Mesothelial cell of epicardium (in vitro differentiated cells): ENCODE measurements around the gene PTBP1. TPM values are rescaled to one million over a fixed set of nuclear protein-coding genes. Genes with fewer than 3 reads are reported as not detected.
A peak's percentile ranks its signal among the peaks of the same experiment; 100 is the strongest.

Source experiments
- DNase-seq, 2 experiments: peaks; one replicate each; pipeline ENCODE4 v3.0.0; 2021; ENCODE audit warnings: low spot score in 2 of 2; ENCODE audit not compliant: unreplicated experiment in 2 of 2
- H3K27ac Mint-ChIP-seq: 2 replicates; pipeline ENCODE4 v1.8.0; 2021; ENCODE audit warnings: mixed read lengths
- H3K27me3 Mint-ChIP-seq: 2 replicates; pipeline ENCODE4 v1.8.0; 2021; ENCODE audit warnings: low read depth, mixed read lengths
- H3K36me3 Mint-ChIP-seq: 2 replicates; pipeline ENCODE4 v1.8.0; 2021; ENCODE audit warnings: mixed read lengths
- H3K4me1 Mint-ChIP-seq: 2 replicates; pipeline ENCODE4 v1.8.0; 2021; ENCODE audit warnings: mixed read lengths
- H3K4me3 Mint-ChIP-seq: 2 replicates; pipeline ENCODE4 v1.8.0; 2021; ENCODE audit warnings: mild to moderate bottlenecking, moderate library complexity, mixed read lengths
- H3K9me3 Mint-ChIP-seq: 2 replicates; pipeline ENCODE4 v1.8.0; 2021; ENCODE audit warnings: mixed read lengths
- total RNA-seq: library from RNA; stranded (reverse); gene quantifications from 3 replicates; pipeline ENCODE4 v1.2.1, GENCODE V29; 2021
- TF ChIP-seq, protein P1 (sequence below): fragments of 200-600 bp; sonication (generic); IDR thresholded peaks from one replicate; pipeline ENCODE4 v1.5.0; 2021; ENCODE audit warnings: antibody characterized with exemption; ENCODE audit not compliant: unreplicated experiment

Gene PTBP1
- total RNA-seq, 1 donor from 2014 or later = 447 TPM

DNA sequence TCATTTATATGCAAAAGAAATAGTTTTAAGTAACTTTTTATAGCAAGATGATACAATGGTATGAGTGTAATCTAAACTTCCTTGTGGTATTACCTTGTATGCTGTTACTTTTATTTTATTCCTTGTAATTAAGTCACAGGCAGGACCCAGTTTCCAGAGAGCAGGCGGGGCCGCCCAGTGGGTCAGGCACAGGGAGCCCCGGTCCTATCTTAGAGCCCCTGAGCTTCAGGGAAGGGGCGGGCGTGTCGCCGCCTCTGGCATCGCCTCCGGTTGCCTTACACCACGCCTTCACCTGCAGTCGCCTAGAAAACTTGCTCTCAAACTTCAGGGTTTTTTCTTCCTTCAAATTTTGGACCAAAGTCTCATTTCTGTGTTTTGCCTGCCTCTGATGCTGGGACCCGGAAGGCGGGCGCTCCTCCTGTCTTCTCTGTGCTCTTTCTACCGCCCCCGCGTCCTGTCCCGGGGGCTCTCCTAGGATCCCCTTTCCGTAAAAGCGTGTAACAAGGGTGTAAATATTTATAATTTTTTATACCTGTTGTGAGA, 14.3 kb downstream of the PTBP1 start:
- H3K27me3 Mint-ChIP-seq = no peaks in the 10 kb centered on the region
- peak overlapping the region; percentile 59 for H3K27ac Mint-ChIP-seq
- H3K4me3 Mint-ChIP-seq = no peak overlapping the region
- peaks cover 29% of the 10 kb centered on the region for H3K36me3 Mint-ChIP-seq
- TF ChIP-seq, protein P1, sequence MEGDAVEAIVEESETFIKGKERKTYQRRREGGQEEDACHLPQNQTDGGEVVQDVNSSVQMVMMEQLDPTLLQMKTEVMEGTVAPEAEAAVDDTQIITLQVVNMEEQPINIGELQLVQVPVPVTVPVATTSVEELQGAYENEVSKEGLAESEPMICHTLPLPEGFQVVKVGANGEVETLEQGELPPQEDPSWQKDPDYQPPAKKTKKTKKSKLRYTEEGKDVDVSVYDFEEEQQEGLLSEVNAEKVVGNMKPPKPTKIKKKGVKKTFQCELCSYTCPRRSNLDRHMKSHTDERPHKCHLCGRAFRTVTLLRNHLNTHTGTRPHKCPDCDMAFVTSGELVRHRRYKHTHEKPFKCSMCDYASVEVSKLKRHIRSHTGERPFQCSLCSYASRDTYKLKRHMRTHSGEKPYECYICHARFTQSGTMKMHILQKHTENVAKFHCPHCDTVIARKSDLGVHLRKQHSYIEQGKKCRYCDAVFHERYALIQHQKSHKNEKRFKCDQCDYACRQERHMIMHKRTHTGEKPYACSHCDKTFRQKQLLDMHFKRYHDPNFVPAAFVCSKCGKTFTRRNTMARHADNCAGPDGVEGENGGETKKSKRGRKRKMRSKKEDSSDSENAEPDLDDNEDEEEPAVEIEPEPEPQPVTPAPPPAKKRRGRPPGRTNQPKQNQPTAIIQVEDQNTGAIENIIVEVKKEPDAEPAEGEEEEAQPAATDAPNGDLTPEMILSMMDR = no peak
- no peak for DNase-seq
- H3K4me1 Mint-ChIP-seq = peaks cover 8% of the 10 kb centered on the region
- H3K9me3 Mint-ChIP-seq = no peaks in the 10 kb centered on the region

DNA sequence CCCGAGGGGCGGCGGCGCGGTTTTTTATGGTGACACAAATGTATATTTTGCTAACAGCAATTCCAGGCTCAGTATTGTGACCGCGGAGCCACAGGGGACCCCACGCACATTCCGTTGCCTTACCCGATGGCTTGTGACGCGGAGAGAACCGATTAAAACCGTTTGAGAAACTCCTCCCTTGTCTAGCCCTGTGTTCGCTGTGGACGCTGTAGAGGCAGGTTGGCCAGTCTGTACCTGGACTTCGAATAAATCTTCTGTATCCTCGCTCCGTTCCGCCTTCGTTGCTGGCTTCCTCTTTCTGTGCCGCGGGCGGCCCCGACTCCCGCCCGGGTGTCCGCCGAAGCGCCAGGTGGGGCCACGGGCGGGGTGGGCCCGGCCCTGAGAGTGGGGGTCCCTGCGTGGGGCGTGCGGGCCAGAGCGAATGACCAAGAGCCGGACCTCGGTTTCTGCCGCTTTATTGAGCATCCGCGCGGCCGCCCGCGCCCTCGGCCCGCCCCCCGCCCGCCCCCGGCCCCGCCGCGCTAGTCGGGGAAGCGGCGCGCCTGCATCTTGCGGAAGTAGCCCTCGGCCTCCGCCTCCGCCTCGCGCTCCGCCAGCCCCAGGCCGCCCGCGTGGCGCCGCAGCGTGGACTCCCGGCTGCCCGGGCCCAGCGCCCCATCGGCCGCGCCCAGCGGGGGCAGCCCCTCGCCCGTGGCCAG, 14.9 kb downstream of the PTBP1 start:
- TF ChIP-seq, protein P1 = no peak
- no peak overlapping the region for H3K27ac Mint-ChIP-seq
- H3K4me3 Mint-ChIP-seq = no peak overlapping the region

DNA sequence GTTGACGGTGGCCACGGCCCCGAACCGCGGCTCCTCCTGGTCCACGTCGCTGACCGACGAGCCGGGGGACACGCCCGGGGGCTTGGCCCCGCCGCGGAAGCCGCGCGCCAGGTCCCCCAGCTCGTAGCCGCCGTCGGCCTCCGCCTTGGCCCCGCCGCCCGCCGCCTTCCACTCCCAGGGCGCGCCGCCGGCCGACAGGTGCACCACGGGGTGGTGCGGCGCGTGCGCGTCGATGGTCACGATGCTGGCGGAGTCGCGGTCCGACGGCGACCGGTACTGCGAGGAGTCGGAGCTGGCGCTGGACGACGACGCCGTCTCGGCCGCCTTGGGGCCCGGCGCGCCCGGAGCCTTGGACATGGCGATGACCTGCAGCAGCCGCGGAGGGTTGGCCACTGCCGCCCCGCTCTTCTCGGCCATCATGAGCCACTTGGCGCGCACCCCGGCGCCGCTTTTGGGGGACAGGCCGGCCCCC, 15.5 kb downstream of the PTBP1 start:
- Mint-ChIP-seq H3K27me3 (no peaks in the 10 kb centered on the region), H3K9me3 (no peaks in the 10 kb centered on the region), H3K36me3 (peaks cover 24% of the 10 kb centered on the region), H3K4me3 (no peak overlapping the region), H3K4me1 (no peaks in the 10 kb centered on the region), H3K27ac (no peak overlapping the region)
- DNase-seq = no peak
- TF ChIP-seq, protein P1 = no peak

More for the DNA sequence above, 14.9 kb downstream of the PTBP1 start:
- H3K36me3 Mint-ChIP-seq = peaks cover 30% of the 10 kb centered on the region
- H3K4me1 Mint-ChIP-seq = peaks cover 6% of the 10 kb centered on the region
- no peak for DNase-seq
- H3K27me3 Mint-ChIP-seq = no peaks in the 10 kb centered on the region
- no peaks in the 10 kb centered on the region for H3K9me3 Mint-ChIP-seq

DNA sequence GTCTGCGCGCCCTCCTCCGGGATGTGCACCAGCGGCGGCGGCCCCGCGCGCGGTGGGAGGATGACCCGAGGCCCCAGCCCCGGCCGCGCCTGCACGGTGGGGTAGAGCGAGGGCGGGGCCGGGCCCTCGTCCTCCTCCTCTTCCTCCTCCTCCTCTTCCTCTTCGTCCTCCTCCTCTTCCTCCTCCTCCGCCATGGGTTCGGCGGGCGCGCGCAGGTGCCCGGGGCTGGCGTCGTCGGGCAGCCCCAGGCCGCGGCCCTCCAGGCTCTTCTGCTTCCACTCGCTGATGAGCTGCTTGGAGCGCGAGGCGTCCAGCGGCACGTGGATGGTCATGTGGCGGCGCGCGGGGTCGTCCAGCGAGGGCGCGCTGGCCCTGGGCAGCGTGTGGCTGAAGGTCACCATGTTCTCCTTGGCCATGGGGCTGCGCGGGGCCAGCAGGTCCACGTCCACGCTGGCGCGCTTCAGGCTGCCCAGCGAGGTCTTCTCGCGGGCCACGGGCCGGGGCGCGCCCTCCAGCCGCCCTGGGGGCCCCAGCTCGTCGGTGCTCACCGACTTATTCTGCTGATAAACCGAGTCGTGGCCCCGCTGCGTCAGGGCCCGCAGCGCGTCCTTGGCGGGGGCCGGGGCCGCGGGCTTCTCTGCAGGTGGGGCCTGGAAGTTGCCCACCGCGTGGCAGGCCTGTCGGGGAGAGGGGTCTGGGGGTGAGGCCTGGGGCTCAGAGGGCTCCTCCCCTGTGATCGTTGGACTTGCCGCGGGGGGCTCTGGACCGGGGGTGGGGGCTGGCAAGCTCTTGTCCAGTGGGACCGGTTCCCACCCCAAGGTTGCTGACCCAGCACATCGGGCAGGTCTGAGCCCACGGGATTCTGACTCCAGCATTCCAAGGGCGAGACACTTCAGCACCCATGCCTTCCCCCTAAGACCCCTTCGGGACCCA, 16.2 kb downstream of the PTBP1 start:
- Mint-ChIP-seq H3K4me3 (no peak overlapping the region), H3K27ac (no peak overlapping the region), H3K4me1 (no peaks in the 10 kb centered on the region), H3K9me3 (no peaks in the 10 kb centered on the region), H3K36me3 (peaks cover 21% of the 10 kb centered on the region), H3K27me3 (no peaks in the 10 kb centered on the region)
- DNase-seq = no peak
- TF ChIP-seq, protein P1 = no peak

DNA sequence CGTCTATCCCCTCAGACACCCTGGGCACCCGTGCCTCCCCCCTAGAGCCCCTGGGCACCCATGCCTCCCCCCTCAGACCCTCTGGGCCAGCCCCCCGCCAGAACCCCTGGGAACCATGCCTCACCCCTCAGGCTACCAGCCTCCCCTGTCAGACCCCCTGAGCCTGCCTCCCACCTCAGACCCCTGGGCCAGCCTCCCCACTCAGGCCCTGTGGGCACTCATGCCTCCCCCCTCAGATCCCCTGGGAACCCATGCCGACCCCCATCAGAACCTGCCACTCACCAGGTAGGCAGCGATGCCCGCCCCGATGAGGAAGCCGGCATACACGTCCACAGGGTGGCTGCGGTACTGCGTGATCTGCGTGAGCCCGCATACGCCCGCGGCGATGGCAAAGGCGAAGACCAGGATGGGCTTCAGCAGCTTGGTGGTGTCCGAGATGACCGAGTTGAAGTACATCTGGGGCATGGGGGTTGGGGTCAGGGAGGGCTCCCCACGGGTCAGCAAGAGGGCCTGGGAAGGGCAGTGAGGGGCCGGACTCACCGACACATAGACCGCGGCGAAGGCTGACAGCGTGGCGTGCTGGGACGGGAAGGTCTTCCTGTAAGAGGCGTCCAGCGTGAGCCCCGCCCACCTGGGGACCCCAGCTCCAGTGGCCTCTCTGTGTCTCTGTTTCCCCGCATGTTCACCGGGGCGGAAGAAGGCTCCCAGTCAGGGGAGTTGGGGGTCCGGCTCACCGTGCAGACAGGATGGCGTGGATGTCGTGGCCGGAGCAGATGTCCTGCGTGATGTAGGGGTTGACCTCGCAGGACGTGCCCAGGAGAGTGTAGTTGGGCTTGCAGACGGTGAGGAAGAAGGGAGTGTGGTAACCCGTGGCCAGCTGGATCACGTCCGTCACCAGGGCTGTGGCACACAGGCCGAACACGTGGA, 17.2 kb downstream of the PTBP1 start:
- H3K4me3 Mint-ChIP-seq = no peak overlapping the region
- no peak for DNase-seq
- no peaks in the 10 kb centered on the region for H3K4me1 Mint-ChIP-seq
- TF ChIP-seq, protein P1 = no peak
- peak overlapping the region; percentile 21 for H3K27ac Mint-ChIP-seq
- peaks cover 21% of the 10 kb centered on the region for H3K36me3 Mint-ChIP-seq
- H3K27me3 Mint-ChIP-seq = no peaks in the 10 kb centered on the region
- H3K9me3 Mint-ChIP-seq = no peaks in the 10 kb centered on the region
